AG04450 (cell line): ENCODE data around the gene EIF3CL. TPM values are rescaled to one million over a fixed set of nuclear protein-coding genes. Genes with fewer than 3 reads are reported as not detected.

Source experiments
- polyA plus RNA-seq: library from polyadenylated mRNA; depleted of rRNA; stranded (reverse); fragments of >200 nt; gene quantifications from 2 replicates; pipeline ENCODE4 v1.2.3, GENCODE V29; 2011; rRNA removed
- small RNA-seq: library from RNA; depleted of rRNA; stranded (forward); fragments of <200 nt; gene quantifications from one replicate; pipeline ENCODE3, GENCODE V24; 2012; ENCODE audit warnings: low read depth; ENCODE audit not compliant: insufficient read length

EIF3CL gene
- polyA plus RNA-seq, 1 experiment = 44.2 TPM

Small RNA genes within 50 kb of the gene (small RNA-seq; reads per million reads assigned to genes)
- not detected for gene AC138904.2
- not detected for gene MIR6862-1

Other genes with a start within 250 kb of the EIF3CL start
- gene XPO6, start 191.9 kb downstream of the EIF3CL start, polyA plus RNA-seq = 207 and 212 TPM in 2 replicates
- 0.01 and 0.02 TPM in 2 replicates for gene SBK1, start 111.3 kb downstream of the EIF3CL start, polyA plus RNA-seq
- gene NPIPB6, start 40.3 kb downstream of the EIF3CL start, polyA plus RNA-seq = 0.47 and 0.67 TPM in 2 replicates
- gene NPIPB7, start 68.5 kb upstream of the EIF3CL start, polyA plus RNA-seq = not detected in 2 replicates
- gene CLN3, start 88.2 kb upstream of the EIF3CL start, polyA plus RNA-seq = 18.7 and 20.4 TPM in 2 replicates
- not detected in 2 replicates for gene APOBR, start 90.8 kb upstream of the EIF3CL start, polyA plus RNA-seq
- gene IL27, start 103.0 kb upstream of the EIF3CL start, polyA plus RNA-seq = not detected in 2 replicates
- gene NUPR1, start 135.1 kb upstream of the EIF3CL start, polyA plus RNA-seq = 90.8 and 108 TPM in 2 replicates
- gene SGF29, start 150.1 kb upstream of the EIF3CL start, polyA plus RNA-seq = 1.7 and 3.1 TPM in 2 replicates
- gene SULT1A2, start 193.2 kb upstream of the EIF3CL start, polyA plus RNA-seq = 0.11 and 0.12 TPM in 2 replicates
- gene SULT1A1, start 206.2 kb upstream of the EIF3CL start, polyA plus RNA-seq = 1.6 and 2.1 TPM in 2 replicates
- 0.69 and 0.81 TPM in 2 replicates for gene NPIPB8, start 234.2 kb upstream of the EIF3CL start, polyA plus RNA-seq